Astrocyte (in vitro differentiated cells and primary cell): Measurements from ENCODE around the gene NKIRAS1. TPM values are rescaled to one million over a fixed set of nuclear protein-coding genes. Genes with fewer than 3 reads are reported as not detected.

Source experiments
- DNase-seq: peaks from one replicate; pipeline ENCODE4 v3.0.0-alpha.2; 2010; ENCODE audit warnings: low read depth
- FAIRE-seq: peaks from 2 replicates; lab custom pipeline; 2011; peaks lifted over from hg19 to GRCh38; lab: Jason Lieb, UNC
- H2AFZ ChIP-seq: 2 replicates; pipeline ENCODE4 v1.6.0; 2012; ENCODE audit warnings: low read depth, low read length, inconsistent platforms
- H3K27ac ChIP-seq: 2 replicates; pipeline ENCODE4 v1.5.1; 2011; ENCODE audit warnings: low read depth, low read length, inconsistent platforms
- H3K27me3 ChIP-seq: 2 replicates; pipeline ENCODE4 v1.6.0; 2011; ENCODE audit warnings: low read length, inconsistent platforms; ENCODE audit not compliant: insufficient read depth
- H3K36me3 ChIP-seq: 2 replicates; pipeline ENCODE4 v1.5.1; 2011; ENCODE audit warnings: low read length, inconsistent platforms; ENCODE audit not compliant: insufficient read depth
- H3K4me1 ChIP-seq: 2 replicates; pipeline ENCODE4 v1.5.1; 2011; ENCODE audit warnings: low read length, inconsistent platforms; ENCODE audit not compliant: insufficient read depth
- H3K4me2 ChIP-seq: 2 replicates; pipeline ENCODE4 v1.6.0; 2012; ENCODE audit warnings: low read length, inconsistent platforms
- H3K4me3 ChIP-seq: 2 replicates; pipeline ENCODE4 v1.5.1; 2011; ENCODE audit warnings: low read depth, mild to moderate bottlenecking, low read length, inconsistent platforms; ENCODE audit not compliant: insufficient read depth
- H3K79me2 ChIP-seq: 2 replicates; pipeline ENCODE4 v1.6.0; 2012; ENCODE audit warnings: mild to moderate bottlenecking, low read length, inconsistent platforms; ENCODE audit not compliant: insufficient read depth
- H3K9ac ChIP-seq: 2 replicates; pipeline ENCODE4 v1.6.0; 2012; ENCODE audit warnings: mild to moderate bottlenecking, low read length, inconsistent platforms
- H3K9me3 ChIP-seq: 2 replicates; pipeline ENCODE4 v1.5.1; 2012; ENCODE audit warnings: low read depth, mild to moderate bottlenecking, low read length, inconsistent platforms; ENCODE audit not compliant: insufficient read depth
- H4K20me1 ChIP-seq: 2 replicates; pipeline ENCODE4 v1.6.0; 2012; ENCODE audit warnings: low read length, inconsistent platforms; ENCODE audit not compliant: insufficient read depth
- H3K27ac Mint-ChIP-seq: one replicate; pipeline ENCODE4 v1.8.0; 2021; ENCODE audit warnings: mild to moderate bottlenecking, mixed read lengths; ENCODE audit not compliant: unreplicated experiment
- H3K27me3 Mint-ChIP-seq: one replicate; pipeline ENCODE4 v1.8.0; 2021; ENCODE audit warnings: low read depth, mixed read lengths; ENCODE audit not compliant: unreplicated experiment
- H3K36me3 Mint-ChIP-seq: one replicate; pipeline ENCODE4 v1.8.0; 2021; ENCODE audit warnings: low read depth, mixed read lengths; ENCODE audit not compliant: unreplicated experiment
- H3K4me1 Mint-ChIP-seq: one replicate; pipeline ENCODE4 v1.8.0; 2021; ENCODE audit warnings: low read depth, mixed read lengths; ENCODE audit not compliant: unreplicated experiment
- H3K4me3 Mint-ChIP-seq: one replicate; pipeline ENCODE4 v1.8.0; 2021; ENCODE audit warnings: mild to moderate bottlenecking, moderate library complexity, mixed read lengths; ENCODE audit not compliant: unreplicated experiment
- H3K9me3 Mint-ChIP-seq: one replicate; pipeline ENCODE4 v1.8.0; 2021; ENCODE audit warnings: mild to moderate bottlenecking, mixed read lengths; ENCODE audit not compliant: unreplicated experiment
- CTCF ChIP-seq: IDR thresholded peaks from 2 replicates; pipeline ENCODE4 v1.5.1; 2011; ENCODE audit warnings: low read depth, mild to moderate bottlenecking, inconsistent platforms, low read length, moderate library complexity; ENCODE audit not compliant: insufficient read depth
- EZH2 ChIP-seq: IDR thresholded peaks from 2 replicates; pipeline ENCODE4 v1.6.1; 2012; ENCODE audit warnings: mild to moderate bottlenecking, low read length, inconsistent platforms; ENCODE audit not compliant: insufficient read depth
- total RNA-seq: library from RNA; stranded (reverse); gene quantifications from 2 replicates; pipeline ENCODE4 v1.2.1, GENCODE V29; 2021

The NKIRAS1 gene
- total RNA-seq, 1 donor from 2014 or later, result 11.0 TPM

GRCh38 chr3:23894254-23895061, 22.3 kb downstream of the NKIRAS1 start:
- no peaks in the 10 kb centered on the region for H3K27me3 ChIP-seq
- no peaks in the 10 kb centered on the region for H3K9me3 ChIP-seq
- Mint-ChIP-seq H3K27ac (peak overlapping the region; percentile 2), H3K27me3 (no peaks in the 10 kb centered on the region), H3K4me1 (no peaks in the 10 kb centered on the region), H3K4me3 (no peak overlapping the region), H3K9me3 (peaks cover 5% of the 10 kb centered on the region), H3K36me3 (peaks cover 32% of the 10 kb centered on the region)
- FAIRE-seq, result no peak
- no peak overlapping the region for H2AFZ ChIP-seq
- no peaks in the 10 kb centered on the region for H3K4me1 ChIP-seq
- H3K9ac ChIP-seq, result no peak overlapping the region
- H3K4me3 ChIP-seq, result no peak overlapping the region
- no peak for TF ChIP-seq EZH2
- TF ChIP-seq CTCF, result no peak
- H4K20me1 ChIP-seq, result peaks cover 18% of the 10 kb centered on the region
- peaks cover 7% of the 10 kb centered on the region for H3K36me3 ChIP-seq
- no peak overlapping the region for H3K4me2 ChIP-seq
- no peak overlapping the region for H3K27ac ChIP-seq
- no peak for DNase-seq
- H3K79me2 ChIP-seq, result no peaks in the 10 kb centered on the region

GRCh38 chr3:23889950-23890349, 26.8 kb downstream of the NKIRAS1 start:
- no peak overlapping the region for H3K27ac Mint-ChIP-seq

More at GRCh38 chr3:23889950-23890349, 26.8 kb downstream of the NKIRAS1 start:
- H3K27ac ChIP-seq, result no peak overlapping the region
- H3K4me3 ChIP-seq, result no peak overlapping the region
- no peaks in the 10 kb centered on the region for H3K4me1 ChIP-seq
- H3K4me3 Mint-ChIP-seq, result no peak overlapping the region
- TF ChIP-seq EZH2 (no peak), CTCF (no peak)
- H3K9me3 ChIP-seq, result no peaks in the 10 kb centered on the region
- H3K9me3 Mint-ChIP-seq, result no peaks in the 10 kb centered on the region
- no peaks in the 10 kb centered on the region for H3K79me2 ChIP-seq
- H3K4me1 Mint-ChIP-seq, result no peaks in the 10 kb centered on the region
- no peak for FAIRE-seq
- no peak overlapping the region for H3K4me2 ChIP-seq
- peaks cover 50% of the 10 kb centered on the region for H4K20me1 ChIP-seq
- peaks cover 3% of the 10 kb centered on the region for H3K36me3 ChIP-seq
- no peak overlapping the region for H2AFZ ChIP-seq
- H3K27me3 ChIP-seq, result no peaks in the 10 kb centered on the region
- H3K27me3 Mint-ChIP-seq, result no peaks in the 10 kb centered on the region
- no peak for DNase-seq
- H3K9ac ChIP-seq, result no peak overlapping the region
- peaks cover 10% of the 10 kb centered on the region for H3K36me3 Mint-ChIP-seq
